HG03565 (cell line): Measurements from ENCODE around the gene HOXA3.

Source experiments
- ATAC-seq: cut with Tn5 transposase; IDR thresholded peaks from one replicate; pipeline ENCODE4 v1.9.1; 2021; ENCODE audit warnings: mild to moderate bottlenecking, moderate library complexity; ENCODE audit not compliant: unreplicated experiment

The HOXA3 gene

DNA sequence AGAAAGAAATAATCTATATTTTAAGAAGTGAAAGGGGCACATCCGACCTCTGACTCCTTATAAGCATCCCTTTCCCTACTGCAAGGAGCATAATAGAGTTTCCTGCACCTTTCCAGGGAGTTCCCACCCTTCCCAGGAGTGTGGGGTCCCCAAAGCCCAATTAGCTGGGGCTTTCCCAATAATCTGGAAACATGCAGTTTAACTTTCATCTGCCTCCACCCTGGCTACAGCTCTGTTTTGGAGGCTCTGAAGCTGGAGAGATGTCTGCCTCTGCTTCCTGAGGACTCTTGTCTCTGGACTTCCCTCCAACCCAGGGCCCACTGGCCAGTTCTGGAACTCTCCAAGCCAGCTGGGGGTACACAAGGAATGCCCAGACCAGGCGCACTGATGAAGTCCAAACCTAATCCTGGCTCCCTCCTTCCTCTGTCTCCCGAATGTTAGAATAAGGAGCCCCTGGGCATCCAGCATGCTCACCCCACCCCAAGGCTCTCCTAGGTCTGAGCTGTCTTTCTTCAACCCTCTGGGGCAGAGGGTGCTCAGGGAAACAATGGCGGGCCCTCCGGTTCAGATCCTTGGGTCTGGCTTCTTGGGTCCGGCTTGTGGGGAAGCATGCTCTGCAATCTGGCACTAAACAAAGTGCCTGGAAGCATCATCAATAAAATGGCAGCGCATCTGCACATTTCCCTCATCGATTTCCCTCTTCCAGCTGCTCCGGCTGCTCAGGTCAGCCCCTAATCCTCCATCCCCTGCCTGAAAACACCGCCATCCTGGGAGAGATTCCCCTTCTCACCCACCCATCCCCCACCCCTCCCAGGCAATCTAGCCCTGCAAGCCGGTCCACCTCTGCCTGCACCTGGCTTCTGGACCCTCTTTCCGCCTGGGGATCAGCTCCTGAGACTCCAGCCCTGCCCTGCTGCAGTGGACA lies 35.2 kb downstream of the HOXA3 start:
- no peak for ATAC-seq

DNA sequence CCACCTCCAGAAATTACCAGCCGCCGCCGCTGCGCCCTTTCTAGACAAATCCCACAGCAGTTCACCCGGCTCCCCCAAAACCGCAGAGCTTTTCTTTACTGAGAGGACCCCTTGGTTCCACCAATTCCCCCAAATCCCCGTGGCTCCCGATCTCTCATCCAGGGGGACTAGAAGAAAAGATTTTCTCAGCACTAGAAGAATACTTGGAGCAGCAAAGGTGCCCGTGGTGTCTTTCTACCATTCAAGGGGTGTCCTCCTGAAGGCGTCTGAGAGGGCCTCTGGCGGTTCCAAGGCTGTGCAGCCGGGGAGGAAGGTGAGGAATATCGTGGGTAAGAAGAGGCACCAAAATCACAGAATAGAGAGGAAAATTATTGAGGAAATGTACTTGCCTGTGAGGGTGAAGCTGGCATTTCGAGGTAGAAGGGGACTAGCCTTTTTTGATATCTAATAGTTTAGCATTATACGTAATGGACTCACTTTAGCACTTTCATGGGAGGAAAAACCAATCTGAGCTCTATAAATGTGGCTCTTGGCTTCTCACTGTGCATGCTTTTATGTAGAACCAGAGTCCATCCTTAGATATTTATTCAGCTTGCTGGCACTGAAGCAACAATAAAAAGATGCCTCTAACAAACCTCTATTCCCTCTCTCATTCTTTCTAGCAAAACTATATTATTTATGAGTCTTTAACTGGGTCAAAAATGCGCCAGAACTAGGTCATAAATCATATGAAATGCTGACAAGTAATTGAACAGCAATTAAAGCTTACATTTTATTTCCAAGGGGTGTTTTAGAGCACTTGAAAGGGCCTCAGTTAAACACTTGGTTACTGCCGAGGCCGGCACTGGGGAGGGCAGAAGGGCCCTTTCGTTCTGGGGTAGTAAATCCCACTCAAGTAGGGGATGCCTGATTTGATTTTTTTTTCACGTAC lies 36.1 kb downstream of the HOXA3 start:
- no peak for ATAC-seq

DNA sequence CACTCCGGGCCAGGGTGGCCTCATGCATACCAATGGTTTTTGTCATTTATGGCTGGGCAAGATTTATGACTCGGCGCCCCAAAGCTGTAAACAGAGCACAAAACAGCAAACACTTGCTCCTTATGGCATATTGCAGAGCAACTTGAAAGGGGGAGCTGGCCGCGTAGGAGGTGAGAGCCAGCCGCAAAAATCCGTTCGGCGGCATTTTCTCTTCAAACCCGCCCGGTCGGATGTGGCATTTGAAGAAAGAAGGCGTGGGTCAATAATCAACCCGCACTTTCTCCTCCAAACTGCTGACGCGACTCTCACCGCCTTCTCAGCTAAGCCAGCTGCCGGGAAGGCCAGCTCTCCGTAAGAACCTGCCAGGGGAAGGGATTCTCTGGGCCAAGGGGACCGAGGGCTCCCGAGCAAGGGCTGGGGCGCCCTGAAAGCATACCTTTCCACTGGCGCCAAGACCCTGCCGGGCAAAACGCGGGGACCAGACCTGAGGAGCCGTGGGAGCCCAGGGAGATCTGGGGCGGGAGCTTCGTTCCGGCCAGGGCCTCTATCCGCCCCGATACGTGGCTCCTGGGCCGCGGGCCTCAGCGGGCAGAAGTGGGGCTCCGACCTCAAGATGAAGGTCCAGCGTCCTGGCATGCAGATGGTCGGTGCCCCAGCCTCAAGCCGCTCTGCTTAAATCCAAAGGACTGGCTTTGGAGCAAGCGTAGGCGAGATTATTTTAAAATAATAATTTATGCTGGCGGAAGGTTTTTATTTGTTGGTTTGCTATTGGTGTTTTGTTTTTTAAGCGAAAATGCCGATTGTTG lies 37.0 kb downstream of the HOXA3 start:
- ATAC-seq, result no peak

DNA sequence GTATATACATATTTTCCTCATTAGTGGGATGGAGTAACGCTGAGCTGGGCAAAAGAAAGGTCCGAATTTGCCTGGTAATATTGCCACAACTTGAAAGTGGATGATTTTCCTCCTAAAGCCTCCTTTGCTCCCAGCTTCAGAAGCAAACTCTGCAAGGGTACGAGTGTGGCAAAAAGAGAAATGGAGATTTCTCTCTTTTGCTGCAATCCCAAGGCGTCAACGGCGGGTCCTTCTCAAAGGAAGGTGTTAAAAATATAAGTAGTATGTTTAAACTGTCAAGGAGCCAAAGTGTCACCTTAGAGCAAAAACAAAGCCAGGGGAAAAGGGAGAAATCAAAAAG lies 37.5 kb downstream of the HOXA3 start:
- no peak for ATAC-seq

DNA sequence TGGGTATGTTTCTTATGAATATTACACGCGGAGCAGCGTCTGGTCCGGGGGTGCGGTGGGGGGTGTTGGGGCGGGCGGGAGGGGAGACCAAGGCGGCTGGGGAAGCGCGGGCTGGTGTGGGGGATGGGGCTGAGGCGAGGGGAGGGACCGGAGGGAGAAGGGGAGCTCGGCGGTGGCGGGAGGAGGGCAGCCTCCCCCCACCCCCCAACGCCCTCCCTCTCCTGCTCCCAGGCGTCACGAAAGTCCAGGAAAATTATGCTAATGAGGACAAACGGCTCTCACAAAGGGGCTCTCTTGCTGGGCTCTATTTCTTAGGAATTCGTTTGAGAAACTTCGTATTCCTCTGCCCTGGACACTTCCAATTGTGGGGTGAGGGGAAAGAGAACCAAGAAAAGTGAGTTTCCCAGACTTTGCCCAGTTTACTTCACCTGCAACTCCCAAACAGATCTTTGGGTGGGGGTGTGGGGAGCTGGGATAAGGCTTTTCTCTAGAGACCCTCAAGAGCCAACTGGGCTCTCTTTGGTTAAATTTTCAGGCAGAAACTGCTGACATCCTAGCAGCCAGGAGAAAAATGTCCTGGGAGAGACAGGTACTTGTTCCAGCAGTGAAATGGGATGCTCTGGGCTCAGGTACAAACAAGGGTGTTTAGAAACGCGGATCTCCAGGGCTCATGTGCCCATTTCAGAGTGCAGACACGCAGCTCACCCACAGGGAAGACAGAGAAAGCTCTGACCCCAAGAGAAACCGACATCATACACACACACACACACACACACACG lies 38.2 kb downstream of the HOXA3 start:
- no peak for ATAC-seq

DNA sequence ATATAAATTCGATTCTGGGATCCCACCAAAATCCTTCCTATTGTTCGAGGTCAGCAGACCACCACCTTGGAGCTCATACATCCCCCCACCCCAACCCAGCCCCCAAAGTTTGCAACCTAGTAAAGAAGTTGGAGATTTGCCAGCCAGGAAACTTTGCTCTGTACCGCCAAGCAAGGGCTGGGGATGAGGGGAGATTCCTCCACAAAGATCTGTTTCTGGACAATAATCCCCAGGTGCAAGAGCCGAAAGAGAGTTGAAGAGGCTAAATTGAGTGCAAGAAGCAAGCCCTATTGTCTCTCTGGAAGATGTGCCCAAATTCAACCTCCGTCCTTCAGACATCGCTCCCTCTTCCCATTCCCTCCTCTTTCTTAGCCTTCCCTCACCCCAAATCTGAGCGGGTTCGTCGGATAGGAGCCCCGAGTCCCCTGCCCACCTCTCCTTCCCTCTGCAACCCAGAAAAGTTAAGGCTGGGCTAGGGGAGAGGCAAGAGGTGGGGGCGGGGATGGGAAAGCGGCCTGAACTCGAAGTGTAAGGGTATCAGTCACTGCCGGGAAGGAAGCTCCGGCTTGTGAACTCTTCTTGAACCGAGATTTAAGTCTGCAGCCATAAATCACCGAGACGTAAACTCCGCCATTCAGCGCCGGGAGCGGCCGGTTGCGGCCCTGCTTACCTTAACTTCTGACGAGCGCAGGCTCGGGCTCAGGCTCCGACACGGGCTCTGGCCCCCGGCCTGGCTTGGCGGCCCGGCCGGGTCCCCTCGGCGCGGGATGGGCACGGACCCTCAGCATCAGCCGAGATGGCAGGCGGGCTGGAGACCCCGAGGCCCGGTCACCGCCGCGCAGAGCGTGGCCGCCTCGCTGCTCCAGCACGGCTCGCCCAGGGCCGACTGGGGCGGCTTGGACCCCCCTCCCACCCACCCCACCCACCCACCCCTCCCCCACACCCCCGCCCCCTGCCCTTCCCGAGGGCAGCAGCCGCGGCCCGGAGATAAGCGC lies 39.1 kb downstream of the HOXA3 start:
- ATAC-seq, result no peak

DNA sequence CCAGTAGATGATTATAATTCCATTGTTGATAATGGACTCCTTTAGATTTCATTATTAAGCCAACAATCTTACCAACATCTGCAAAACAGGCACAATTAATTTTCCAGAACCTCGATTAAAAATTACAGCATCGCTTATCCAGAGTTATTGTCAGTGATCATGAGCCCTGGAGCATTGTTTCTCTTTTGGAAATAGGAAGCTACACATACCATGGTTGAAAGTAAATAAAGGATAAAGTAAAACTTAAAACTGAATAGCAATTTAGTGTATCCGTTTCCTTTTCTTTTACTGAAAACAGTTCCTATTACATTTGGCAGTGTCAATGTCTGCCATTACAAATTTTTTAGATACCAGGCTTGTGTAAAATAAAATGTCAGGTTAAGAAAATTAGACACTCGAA lies 40.0 kb downstream of the HOXA3 start:
- ATAC-seq, result no peak

DNA sequence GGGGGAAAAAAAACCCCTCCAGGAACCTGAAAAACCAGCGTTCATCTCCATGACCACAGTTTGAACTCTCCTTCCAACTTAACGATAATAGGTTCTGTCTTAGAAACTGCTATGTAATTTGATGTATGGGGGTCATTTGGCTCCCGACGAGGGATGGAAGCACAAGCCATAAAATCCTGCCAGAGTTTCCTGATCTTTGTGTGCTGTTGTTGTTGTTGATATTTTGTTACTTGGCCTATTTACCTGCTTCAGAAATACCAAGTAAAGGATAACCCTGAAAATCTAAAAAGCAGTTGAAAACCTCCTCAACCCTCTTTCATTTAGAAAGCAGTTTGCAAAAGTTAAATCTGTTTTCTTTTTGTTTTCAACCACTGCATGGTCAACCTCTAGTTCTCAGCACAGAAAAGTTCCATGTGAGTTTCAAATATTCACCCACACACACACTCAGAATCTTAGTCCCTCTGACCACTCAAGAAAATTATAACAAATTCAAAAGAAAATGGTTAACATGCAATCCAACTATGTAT lies 40.6 kb downstream of the HOXA3 start:
- no peak for ATAC-seq

DNA sequence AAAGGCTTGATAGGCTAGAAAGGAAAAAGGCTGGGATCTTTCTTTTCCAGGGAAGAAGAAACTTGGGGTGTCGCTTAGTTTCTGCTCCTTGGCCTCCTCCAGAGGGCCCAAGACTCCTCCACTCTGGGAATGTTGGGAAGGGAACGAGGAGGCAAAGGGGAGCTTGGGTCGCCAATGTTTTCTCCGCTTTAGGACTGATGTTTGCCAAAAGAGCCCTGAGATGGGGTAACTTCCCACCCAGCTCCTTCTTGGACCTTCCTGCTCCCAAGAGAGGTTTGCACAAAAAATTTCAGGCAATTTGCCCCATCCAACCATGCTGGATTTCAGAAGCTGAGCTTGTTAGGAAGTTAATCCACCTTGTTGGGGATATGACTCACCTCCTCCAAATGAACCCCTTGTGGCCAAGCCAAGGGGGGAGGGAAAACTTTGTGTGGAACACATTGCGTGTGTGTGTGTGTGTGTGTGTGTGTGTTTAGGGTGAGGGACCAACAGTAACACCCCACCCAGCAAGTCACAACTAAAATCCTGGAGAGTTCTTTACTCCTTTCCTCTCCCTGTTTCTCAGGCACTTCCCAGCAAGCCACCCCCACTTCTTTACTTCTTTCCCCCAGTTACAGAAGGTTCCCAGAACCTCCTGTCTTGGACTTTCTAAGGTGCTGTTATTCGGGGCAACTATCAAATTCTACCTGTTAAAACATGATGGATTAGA lies 41.2 kb downstream of the HOXA3 start:
- ATAC-seq, result no peak

DNA sequence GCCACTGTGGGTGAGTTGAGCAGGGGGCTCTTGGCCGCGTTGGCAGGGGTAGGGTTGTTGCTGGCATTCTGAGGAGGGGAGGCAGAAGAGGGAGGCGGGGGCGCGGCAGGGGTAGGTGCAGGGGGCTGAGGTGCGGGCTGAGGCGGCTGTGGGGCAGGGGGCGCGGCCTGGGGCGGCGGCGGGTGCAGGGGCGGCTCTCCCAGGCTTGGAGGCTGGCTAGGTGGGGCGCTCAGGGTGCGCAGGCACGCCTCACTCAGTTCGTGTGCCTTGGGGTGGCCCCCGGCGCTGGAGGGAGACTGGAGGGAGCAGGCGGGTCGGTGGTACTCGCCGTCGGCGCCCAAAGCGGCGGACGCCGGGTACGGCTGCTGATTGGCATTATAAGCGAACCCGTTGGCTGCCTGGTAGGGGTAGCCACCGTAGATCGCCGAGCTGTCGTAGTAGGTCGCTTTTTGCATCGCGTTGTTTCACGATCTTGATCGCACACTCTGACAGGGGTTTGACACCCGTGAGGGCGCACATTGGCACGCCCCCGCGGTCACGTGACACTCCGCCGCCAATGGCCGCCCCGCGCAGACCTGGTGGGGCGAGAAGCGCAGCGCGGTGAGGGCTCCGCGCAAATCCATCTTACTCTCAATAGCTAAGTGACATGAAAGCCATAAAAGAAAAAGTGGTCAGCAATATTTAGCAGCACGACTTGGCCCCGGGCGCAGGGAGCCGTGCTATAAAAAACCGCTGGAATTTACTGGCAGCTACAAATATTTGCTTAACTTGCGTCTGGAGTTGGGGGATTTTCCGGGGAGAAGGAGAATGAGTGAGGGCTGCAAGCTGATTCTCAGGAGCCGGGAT lies 42.0 kb downstream of the HOXA3 start:
- ATAC-seq, result no peak

DNA sequence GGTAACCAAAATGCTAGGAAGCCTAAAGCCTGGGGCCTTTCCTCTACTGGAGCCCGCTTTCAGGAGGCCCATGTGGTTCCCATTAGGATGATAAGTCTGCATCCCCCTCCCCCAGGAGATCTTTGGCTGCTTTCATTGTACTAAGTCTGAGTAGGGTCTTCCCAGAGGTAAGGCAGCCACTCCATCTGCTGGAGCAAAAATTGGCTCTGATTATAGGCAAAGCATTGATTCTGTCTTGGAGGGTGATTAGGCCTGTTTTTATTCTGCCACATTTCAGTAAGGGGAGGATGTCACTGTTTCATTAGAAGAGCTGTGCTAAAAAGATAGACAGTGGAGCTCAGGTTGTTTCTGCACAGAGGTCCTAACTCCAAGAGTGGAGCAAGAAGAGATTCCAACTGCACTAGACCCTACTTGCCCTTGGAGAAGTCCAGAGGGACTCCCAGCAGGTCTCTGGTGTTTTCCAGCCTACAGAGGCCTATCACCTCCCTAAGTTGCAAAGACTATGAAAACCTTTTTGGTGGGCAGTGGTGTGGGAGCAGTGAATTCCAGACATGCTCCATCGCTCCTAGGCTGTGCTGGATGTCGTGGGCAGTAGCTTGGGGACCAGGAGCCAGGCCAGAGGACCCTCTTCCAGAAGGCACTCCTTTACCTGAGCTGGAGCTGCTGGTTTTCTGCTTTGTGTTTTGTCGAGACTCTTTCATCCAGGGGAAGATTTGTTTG lies 42.8 kb downstream of the HOXA3 start:
- ATAC-seq, result no peak

DNA sequence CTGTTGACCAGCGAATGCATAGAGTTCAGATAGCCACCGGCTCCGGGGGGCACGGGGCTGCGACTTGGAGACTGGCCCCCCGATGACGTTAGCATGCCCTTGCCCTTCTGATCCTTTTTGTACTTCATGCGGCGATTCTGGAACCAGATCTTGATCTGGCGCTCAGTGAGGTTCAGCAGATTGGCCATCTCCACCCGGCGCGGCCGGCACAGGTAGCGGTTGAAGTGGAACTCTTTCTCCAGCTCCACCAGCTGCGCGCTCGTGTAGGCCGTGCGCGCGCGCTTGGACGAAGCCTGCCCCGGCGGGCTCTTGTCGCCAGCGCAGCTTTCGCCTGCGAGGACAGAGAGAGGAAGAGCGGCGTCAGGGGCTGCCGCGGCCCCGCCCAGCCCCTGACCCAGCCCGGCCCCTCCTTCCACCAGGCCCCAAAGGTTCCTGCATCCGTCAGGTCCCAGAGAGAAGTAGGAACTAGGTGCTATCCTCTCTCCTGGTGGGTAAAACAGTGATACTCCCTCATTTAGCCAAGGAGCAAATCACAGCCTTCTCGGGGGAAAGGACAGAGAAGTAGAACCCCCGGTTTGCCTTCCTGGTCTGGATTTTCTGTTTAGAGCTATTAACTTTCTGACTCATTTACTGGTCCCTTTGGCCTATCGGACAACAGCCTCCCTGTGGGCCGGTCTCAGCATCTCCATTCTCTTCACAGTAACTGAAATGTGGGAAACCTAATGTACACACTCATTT lies 43.8 kb downstream of the HOXA3 start:
- ATAC-seq, result no peak

DNA sequence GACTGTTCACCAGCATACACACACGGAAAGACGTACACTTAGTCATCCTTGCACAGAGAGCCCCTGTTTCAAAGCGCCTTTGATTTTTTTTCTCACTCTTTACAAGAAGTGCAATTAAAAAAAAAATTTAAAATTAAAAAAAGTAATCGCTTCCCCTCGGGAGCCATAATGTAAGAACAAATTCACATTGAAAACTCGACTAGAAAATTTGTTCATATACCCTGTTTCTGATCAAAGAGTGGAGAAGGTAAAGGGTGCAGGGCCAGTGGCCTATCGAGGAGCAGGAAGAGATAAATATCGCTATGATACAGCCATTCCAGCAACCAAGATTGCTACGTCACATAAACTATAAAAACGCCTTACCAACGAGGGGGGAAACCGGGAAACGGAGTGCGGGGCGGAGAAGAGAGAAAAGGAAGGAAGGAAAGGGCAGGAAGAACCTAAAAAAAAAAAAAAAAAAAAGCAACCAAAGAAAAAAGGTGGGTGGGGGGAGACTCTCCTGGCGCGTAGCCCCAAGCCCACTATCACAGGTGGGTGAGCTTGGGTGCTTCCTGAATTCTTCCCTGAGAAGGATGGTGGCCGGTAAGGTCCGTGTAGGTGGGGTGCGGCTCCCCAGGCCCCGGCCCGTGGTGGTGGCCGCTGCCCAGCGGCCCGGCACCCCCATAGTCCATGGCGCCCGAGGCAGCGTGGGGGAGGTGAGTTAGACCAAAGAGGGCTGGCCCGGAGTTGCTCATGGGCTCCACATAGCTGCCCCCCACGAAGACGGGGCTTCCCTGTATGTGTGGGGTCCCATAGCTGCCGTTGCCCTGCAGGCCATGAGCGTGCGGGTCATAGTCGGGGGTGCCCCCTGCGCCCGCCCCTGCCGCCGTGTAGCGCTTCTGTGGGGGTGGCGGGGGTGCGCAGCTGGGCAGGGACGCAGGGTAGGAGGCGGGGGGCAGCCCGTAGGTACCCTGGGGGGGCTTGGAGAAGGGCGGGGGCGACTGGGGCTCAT lies 44.7 kb downstream of the HOXA3 start:
- ATAC-seq, result no peak

DNA sequence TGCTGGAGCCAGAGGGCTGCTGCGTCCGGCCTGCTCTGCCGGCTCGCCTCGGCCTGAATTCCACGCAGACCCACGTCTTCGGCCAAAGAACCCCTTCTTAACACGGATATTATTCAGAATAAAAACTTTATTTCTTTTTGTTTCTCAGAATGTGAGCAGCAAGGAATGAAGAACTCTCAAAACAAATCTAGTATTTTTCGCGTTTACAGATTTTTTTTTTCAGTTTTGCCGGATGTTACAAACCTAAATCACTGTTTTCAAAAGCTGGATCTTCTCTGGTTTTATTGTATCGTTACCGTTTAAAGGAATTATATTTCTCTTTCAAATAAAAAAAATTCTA lies 45.5 kb downstream of the HOXA3 start:
- ATAC-seq, result no peak
